Parathyroid adenoma (tissue), 2 donors: ENCODE data around the gene NCOA3.

Experiments
- H2AFZ ChIP-seq: fragments of 300-600 bp; sonication (generic); one replicate; pipeline ENCODE4 v1.7.0; 2017; ENCODE audit warnings: antibody characterized with exemption, mild to moderate bottlenecking
- H3K27ac ChIP-seq: fragments of 300-600 bp; sonication (generic); one replicate; pipeline ENCODE4 v1.7.0; 2017
- H3K27me3 ChIP-seq: fragments of 300-600 bp; sonication (generic); one replicate; pipeline ENCODE4 v1.7.0; 2017; ENCODE audit warnings: low read length; ENCODE audit not compliant: control insufficient read depth, insufficient read depth
- H3K36me3 ChIP-seq: fragments of 300-600 bp; sonication (generic); one replicate; pipeline ENCODE4 v1.7.0; 2017; ENCODE audit warnings: low read length; ENCODE audit not compliant: control insufficient read depth, insufficient read depth
- H3K4me1 ChIP-seq: fragments of 300-600 bp; sonication (generic); one replicate; pipeline ENCODE4 v1.7.0; 2017; ENCODE audit warnings: control low read depth
- H3K4me2 ChIP-seq: fragments of 300-600 bp; sonication (generic); one replicate; pipeline ENCODE4 v1.7.0; 2017; ENCODE audit warnings: low read length
- H3K4me3 ChIP-seq: fragments of 300-600 bp; sonication (generic); one replicate; pipeline ENCODE4 v1.7.0; 2017; ENCODE audit warnings: low read depth, low read length
- H3K79me2 ChIP-seq: fragments of 300-600 bp; sonication (generic); one replicate; pipeline ENCODE4 v1.7.0; 2017; ENCODE audit warnings: control low read depth
- H3K9ac ChIP-seq: fragments of 300-600 bp; sonication (generic); one replicate; pipeline ENCODE4 v1.7.0; 2017; ENCODE audit warnings: mild to moderate bottlenecking
- H3K9me3 ChIP-seq: fragments of 300-600 bp; sonication (generic); one replicate; pipeline ENCODE4 v1.7.0; 2017; ENCODE audit warnings: low read length; ENCODE audit not compliant: control insufficient read depth
- TF ChIP-seq, protein P1 (sequence below): fragments of 300-600 bp; sonication (generic); IDR thresholded peaks from one replicate; pipeline ENCODE4 v1.7.0; 2017; ENCODE audit warnings: antibody characterized with exemption, mild to moderate bottlenecking
- donor health status: primary hyperparathyroidism.

Gene NCOA3

DNA sequence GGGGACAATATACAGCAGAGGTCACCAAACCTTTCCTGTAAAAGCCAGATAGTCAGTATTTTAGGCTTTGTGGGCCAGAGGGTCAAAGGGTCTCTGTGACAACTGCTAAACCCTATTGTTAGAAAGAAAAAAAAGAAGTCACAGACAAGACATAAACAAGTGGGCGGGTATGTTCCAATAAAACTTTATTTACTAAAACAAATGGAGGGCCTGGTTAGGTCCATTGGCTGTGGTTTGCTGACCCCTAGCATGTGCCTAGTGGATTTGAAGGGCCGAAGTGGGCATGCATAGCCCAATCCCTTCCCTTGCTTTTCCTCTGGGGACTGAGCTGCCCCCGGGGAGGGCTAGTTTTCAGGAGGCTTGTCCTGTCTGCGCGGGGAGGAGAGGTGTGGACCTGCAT, 204.7 kb downstream of the NCOA3 start:
- Histone ChIP-seq H3K27ac (no peak overlapping the region), H2AFZ (no peak overlapping the region), H3K36me3 (no peaks in the 10 kb centered on the region), H3K4me3 (no peak overlapping the region), H3K4me1 (no peaks in the 10 kb centered on the region), H3K9me3 (no peaks in the 10 kb centered on the region), H3K27me3 (no peaks in the 10 kb centered on the region), H3K9ac (no peak overlapping the region), H3K79me2 (no peaks in the 10 kb centered on the region), H3K4me2 (no peak overlapping the region)
- TF ChIP-seq, protein P1, sequence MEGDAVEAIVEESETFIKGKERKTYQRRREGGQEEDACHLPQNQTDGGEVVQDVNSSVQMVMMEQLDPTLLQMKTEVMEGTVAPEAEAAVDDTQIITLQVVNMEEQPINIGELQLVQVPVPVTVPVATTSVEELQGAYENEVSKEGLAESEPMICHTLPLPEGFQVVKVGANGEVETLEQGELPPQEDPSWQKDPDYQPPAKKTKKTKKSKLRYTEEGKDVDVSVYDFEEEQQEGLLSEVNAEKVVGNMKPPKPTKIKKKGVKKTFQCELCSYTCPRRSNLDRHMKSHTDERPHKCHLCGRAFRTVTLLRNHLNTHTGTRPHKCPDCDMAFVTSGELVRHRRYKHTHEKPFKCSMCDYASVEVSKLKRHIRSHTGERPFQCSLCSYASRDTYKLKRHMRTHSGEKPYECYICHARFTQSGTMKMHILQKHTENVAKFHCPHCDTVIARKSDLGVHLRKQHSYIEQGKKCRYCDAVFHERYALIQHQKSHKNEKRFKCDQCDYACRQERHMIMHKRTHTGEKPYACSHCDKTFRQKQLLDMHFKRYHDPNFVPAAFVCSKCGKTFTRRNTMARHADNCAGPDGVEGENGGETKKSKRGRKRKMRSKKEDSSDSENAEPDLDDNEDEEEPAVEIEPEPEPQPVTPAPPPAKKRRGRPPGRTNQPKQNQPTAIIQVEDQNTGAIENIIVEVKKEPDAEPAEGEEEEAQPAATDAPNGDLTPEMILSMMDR, result no peak
